Stomach smooth muscle (tissue), 2 donors: ENCODE data around the gene SEC14L2.

Source experiments
- H3K27ac ChIP-seq: one replicate; pipeline ENCODE4 v1.7.0; 2013; ENCODE audit warnings: mild to moderate bottlenecking, low read length, inconsistent platforms
- H3K27me3 ChIP-seq, 2 donors: one replicate each; pipeline ENCODE4 v1.7.0; 2013; ENCODE audit warnings: low read length in 2 of 2; ENCODE audit not compliant: insufficient read depth in 2 of 2, control insufficient read depth in 1 of 2
- H3K36me3 ChIP-seq, 2 donors: one replicate each; pipeline ENCODE4 v1.7.0; 2013; ENCODE audit warnings: low read length in 2 of 2; ENCODE audit not compliant: control insufficient read depth in 2 of 2, insufficient read depth in 2 of 2
- H3K4me1 ChIP-seq: one replicate; pipeline ENCODE4 v1.7.0; 2013; ENCODE audit warnings: low read length; ENCODE audit not compliant: control insufficient read depth, insufficient read depth
- H3K4me3 ChIP-seq, 2 donors: one replicate each; pipeline ENCODE4 v1.7.0; 2013; ENCODE audit warnings: low read length in 2 of 2
- H3K9ac ChIP-seq, 2 donors: one replicate each; pipeline ENCODE4 v1.7.0; 2013; ENCODE audit warnings: low read length in 2 of 2, mild to moderate bottlenecking in 1 of 2
- H3K9me3 ChIP-seq, 2 donors: one replicate each; pipeline ENCODE4 v1.7.0; 2013; ENCODE audit warnings: low read length in 2 of 2; ENCODE audit not compliant: control insufficient read depth in 2 of 2
- donor health status: healthy.
- donor health status: Pancreatic carcinoma.

Gene SEC14L2

GRCh38 chr22:30361916-30362650 lies 34.7 kb upstream of the SEC14L2 start:
- Histone ChIP-seq H3K4me3 (no peak overlapping the region), H3K27ac (no peak overlapping the region), H3K9me3 (no peaks in the 10 kb centered on the region), H3K4me1 (peaks cover 3% of the 10 kb centered on the region), H3K27me3 (no peaks in the 10 kb centered on the region), H3K9ac (no peak overlapping the region), H3K36me3 (no peaks in the 10 kb centered on the region)

GRCh38 chr22:30362651-30363281 lies 34.1 kb upstream of the SEC14L2 start:
- Histone ChIP-seq H3K27ac (no peak overlapping the region), H3K9me3 (no peaks in the 10 kb centered on the region), H3K27me3 (no peaks in the 10 kb centered on the region), H3K4me1 (no peaks in the 10 kb centered on the region), H3K9ac (no peak overlapping the region), H3K36me3 (no peaks in the 10 kb centered on the region), H3K4me3 (no peak overlapping the region)

- Histone ChIP-seq H3K4me1 (no peaks in the 10 kb centered on the region), H3K9me3 (no peaks in the 10 kb centered on the region), H3K36me3 (no peaks in the 10 kb centered on the region), H3K9ac (no peak overlapping the region), H3K4me3 (no peak overlapping the region), H3K27ac (no peak overlapping the region), H3K27me3 (no peaks in the 10 kb centered on the region)
Observed at GRCh38 chr22:30365891-30366290, 30.9 kb upstream of the SEC14L2 start.

GRCh38 chr22:30368420-30368819 lies 28.4 kb upstream of the SEC14L2 start:
- H3K27ac ChIP-seq: no peak overlapping the region
- no peaks in the 10 kb centered on the region for H3K36me3 ChIP-seq
- no peaks in the 10 kb centered on the region for H3K4me1 ChIP-seq
- no peak overlapping the region for H3K9ac ChIP-seq
- H3K4me3 ChIP-seq: no peak overlapping the region
- H3K9me3 ChIP-seq: no peaks in the 10 kb centered on the region
- H3K27me3 ChIP-seq: no peaks in the 10 kb centered on the region

- Histone ChIP-seq H3K36me3 (no peaks in the 10 kb centered on the region), H3K4me3 (no peak overlapping the region), H3K4me1 (no peaks in the 10 kb centered on the region), H3K27me3 (no peaks in the 10 kb centered on the region), H3K9me3 (no peaks in the 10 kb centered on the region), H3K27ac (no peak overlapping the region), H3K9ac (no peak overlapping the region)
Observed at GRCh38 chr22:30370641-30371230, 26.1 kb upstream of the SEC14L2 start.

GRCh38 chr22:30371321-30371720 lies 25.5 kb upstream of the SEC14L2 start:
- H3K9me3 ChIP-seq: no peaks in the 10 kb centered on the region
- no peaks in the 10 kb centered on the region for H3K36me3 ChIP-seq
- no peaks in the 10 kb centered on the region for H3K4me1 ChIP-seq
- H3K9ac ChIP-seq: no peak overlapping the region
- no peaks in the 10 kb centered on the region for H3K27me3 ChIP-seq
- no peak overlapping the region for H3K4me3 ChIP-seq
- no peak overlapping the region for H3K27ac ChIP-seq

- no peak overlapping the region for H3K9ac ChIP-seq
- H3K27ac ChIP-seq: no peak overlapping the region
- no peak overlapping the region for H3K4me3 ChIP-seq
- H3K36me3 ChIP-seq: no peaks in the 10 kb centered on the region
- no peaks in the 10 kb centered on the region for H3K27me3 ChIP-seq
- H3K9me3 ChIP-seq: no peaks in the 10 kb centered on the region
- H3K4me1 ChIP-seq: no peaks in the 10 kb centered on the region
Observed at GRCh38 chr22:30371981-30372380, 24.8 kb upstream of the SEC14L2 start.

GRCh38 chr22:30372915-30373314 lies 23.9 kb upstream of the SEC14L2 start:
- H3K27ac ChIP-seq: no peak overlapping the region
- no peaks in the 10 kb centered on the region for H3K27me3 ChIP-seq
- no peaks in the 10 kb centered on the region for H3K36me3 ChIP-seq
- no peak overlapping the region for H3K9ac ChIP-seq
- no peaks in the 10 kb centered on the region for H3K9me3 ChIP-seq
- H3K4me1 ChIP-seq: no peaks in the 10 kb centered on the region
- no peak overlapping the region for H3K4me3 ChIP-seq

GRCh38 chr22:30373331-30374325 lies 23.2 kb upstream of the SEC14L2 start:
- Histone ChIP-seq H3K9ac (no peak overlapping the region), H3K4me3 (no peak overlapping the region), H3K4me1 (no peaks in the 10 kb centered on the region), H3K9me3 (no peaks in the 10 kb centered on the region), H3K36me3 (no peaks in the 10 kb centered on the region), H3K27me3 (no peaks in the 10 kb centered on the region), H3K27ac (no peak overlapping the region)

- Histone ChIP-seq H3K4me3 (no peak overlapping the region), H3K9ac (no peak overlapping the region), H3K27ac (no peak overlapping the region), H3K9me3 (no peaks in the 10 kb centered on the region), H3K27me3 (no peaks in the 10 kb centered on the region), H3K36me3 (peaks cover 0 to 5% of the 10 kb centered on the region in 2 donors), H3K4me1 (no peaks in the 10 kb centered on the region)
Observed at GRCh38 chr22:30375312-30375849, 21.4 kb upstream of the SEC14L2 start.
